ENCODE data around the gene LINC00237.

LINC00237 gene

DNA sequence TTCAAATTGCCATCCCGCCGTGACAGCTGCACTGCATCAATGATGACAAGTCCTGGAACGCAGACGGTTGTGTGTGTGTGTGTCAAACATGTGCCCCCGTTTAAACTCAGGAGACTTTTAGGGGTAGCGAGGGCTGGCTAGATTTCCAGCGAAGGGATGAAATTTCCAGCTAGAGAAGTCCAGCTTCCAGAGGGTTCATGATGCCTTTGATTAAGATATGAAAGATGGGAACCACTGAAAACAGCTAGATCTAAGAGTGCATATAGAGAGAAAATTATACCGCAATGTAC, 20.4 kb upstream of the LINC00237 start:
- H3K27ac ChIP-seq (ENCODE audit: low read depth, low read length): no peak overlapping the region; the same call in 1 of the 2 replicates
- TF ChIP-seq, protein P1, sequence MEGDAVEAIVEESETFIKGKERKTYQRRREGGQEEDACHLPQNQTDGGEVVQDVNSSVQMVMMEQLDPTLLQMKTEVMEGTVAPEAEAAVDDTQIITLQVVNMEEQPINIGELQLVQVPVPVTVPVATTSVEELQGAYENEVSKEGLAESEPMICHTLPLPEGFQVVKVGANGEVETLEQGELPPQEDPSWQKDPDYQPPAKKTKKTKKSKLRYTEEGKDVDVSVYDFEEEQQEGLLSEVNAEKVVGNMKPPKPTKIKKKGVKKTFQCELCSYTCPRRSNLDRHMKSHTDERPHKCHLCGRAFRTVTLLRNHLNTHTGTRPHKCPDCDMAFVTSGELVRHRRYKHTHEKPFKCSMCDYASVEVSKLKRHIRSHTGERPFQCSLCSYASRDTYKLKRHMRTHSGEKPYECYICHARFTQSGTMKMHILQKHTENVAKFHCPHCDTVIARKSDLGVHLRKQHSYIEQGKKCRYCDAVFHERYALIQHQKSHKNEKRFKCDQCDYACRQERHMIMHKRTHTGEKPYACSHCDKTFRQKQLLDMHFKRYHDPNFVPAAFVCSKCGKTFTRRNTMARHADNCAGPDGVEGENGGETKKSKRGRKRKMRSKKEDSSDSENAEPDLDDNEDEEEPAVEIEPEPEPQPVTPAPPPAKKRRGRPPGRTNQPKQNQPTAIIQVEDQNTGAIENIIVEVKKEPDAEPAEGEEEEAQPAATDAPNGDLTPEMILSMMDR (IDR thresholded peaks at IDR 0.05; ENCODE audit: insufficient read depth, low read length, poor library complexity, severe bottlenecking): no peak
- TF ChIP-seq EZH2phosphoT487 (conservative IDR thresholded peaks at IDR 0.05; ENCODE audit: low read length): no peak
- H2AFZ ChIP-seq (ENCODE audit: low read depth, low read length, severe bottlenecking): peak overlapping the region; percentile 99
- H3K79me2 ChIP-seq (ENCODE audit: insufficient read depth, low read length): no peaks in the 10 kb centered on the region
- H3K4me3 ChIP-seq (ENCODE audit: insufficient read depth, low read length, poor library complexity, severe bottlenecking): peak overlapping the region; percentile 90
- H3K9me3 ChIP-seq (ENCODE audit: insufficient read depth, low read length): no peaks in the 10 kb centered on the region
- H3K36me3 ChIP-seq (ENCODE audit: low read length): no peaks in the 10 kb centered on the region
- no peaks in the 10 kb centered on the region for H3K27me3 ChIP-seq (ENCODE audit: low read length)
- peak overlapping the region; percentile 95 for H3K4me2 ChIP-seq (ENCODE audit: low read depth, low read length, poor library complexity, severe bottlenecking)
- H3K9me2 ChIP-seq (replicated peaks; ENCODE audit: insufficient read depth, low read length): no peaks in the 10 kb centered on the region
- H3K9ac ChIP-seq (ENCODE audit: low read length): peak overlapping the region; percentile 88
- H3F3A ChIP-seq (ENCODE audit: insufficient read depth): no peaks in the 10 kb centered on the region
- no peaks in the 10 kb centered on the region for H4K20me1 ChIP-seq (ENCODE audit: low read depth, low read length)

DNA sequence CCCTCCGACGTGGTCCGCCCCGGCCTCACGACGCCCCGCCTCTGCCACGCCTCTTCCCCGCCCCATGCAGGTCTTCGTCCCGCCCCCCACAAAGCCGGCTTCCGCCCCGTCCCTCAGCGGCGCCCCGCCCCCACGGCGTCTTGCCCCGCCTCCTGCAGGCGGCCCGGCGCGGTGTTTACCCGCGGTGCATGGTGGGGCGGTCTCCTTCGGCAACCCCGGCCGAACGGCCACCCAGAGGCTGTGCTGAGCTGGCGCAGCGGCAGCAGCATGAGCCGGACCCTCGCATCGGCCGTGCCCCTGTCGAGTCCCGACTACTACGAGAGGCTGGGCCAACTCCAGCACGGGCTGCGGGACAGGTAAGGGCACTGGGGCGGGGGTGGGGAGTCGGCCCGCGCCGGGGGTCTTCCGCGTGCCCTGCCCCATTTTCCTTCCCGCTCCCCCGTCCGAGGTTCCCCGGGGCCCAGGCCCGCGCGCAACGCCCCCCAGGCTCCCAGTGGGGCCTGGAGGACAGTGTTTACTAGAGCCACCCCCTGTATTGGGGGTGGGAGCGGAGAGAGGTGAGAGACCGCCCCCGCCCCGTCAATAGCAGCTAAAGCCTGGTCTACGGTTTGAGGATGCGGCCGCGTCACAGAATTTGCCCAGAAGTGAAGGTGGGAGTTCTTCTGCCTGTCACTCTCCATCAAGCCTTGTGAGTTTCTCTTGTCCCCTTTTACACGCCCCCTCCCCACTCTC, 19.9 kb upstream of the LINC00237 start, which contains the start of gene KIZ:
KIZ (plus strand) TSS at position 234 of the 732 bp plus-strand sequence; CDS start at position 268, 34 bp downstream.
- H3K36me3 ChIP-seq (ENCODE audit: low read length): no peaks in the 10 kb centered on the region
- H3K27me3 ChIP-seq (ENCODE audit: low read length): no peaks in the 10 kb centered on the region
- H2AFZ ChIP-seq (ENCODE audit: low read depth, low read length, severe bottlenecking): peak within 1 kb of the TSS; percentile 99
- no peak for TF ChIP-seq EZH2phosphoT487 (conservative IDR thresholded peaks at IDR 0.05; ENCODE audit: low read length)
- TF ChIP-seq, protein P1 (IDR thresholded peaks at IDR 0.05; ENCODE audit: insufficient read depth, low read length, poor library complexity, severe bottlenecking): no peak
- no peaks in the 10 kb centered on the region for H3K79me2 ChIP-seq (ENCODE audit: insufficient read depth, low read length)
- H3K4me2 ChIP-seq (ENCODE audit: low read depth, low read length, poor library complexity, severe bottlenecking): peak within 1 kb of the TSS; percentile 95
- H4K20me1 ChIP-seq (ENCODE audit: low read depth, low read length): no peaks in the 10 kb centered on the region
- H3K4me3 ChIP-seq (ENCODE audit: insufficient read depth, low read length, poor library complexity, severe bottlenecking): peak within 1 kb of the TSS; percentile 90
- no peaks in the 10 kb centered on the region for H3K9me3 ChIP-seq (ENCODE audit: insufficient read depth, low read length)
- H3K9ac ChIP-seq (ENCODE audit: low read length): peak within 1 kb of the TSS; percentile 88
- H3F3A ChIP-seq (ENCODE audit: insufficient read depth): no peaks in the 10 kb centered on the region
- peak within 1 kb of the TSS; percentile 52 for H3K27ac ChIP-seq (ENCODE audit: low read depth, low read length)
- H3K9me2 ChIP-seq (replicated peaks; ENCODE audit: insufficient read depth, low read length): no peaks in the 10 kb centered on the region

DNA sequence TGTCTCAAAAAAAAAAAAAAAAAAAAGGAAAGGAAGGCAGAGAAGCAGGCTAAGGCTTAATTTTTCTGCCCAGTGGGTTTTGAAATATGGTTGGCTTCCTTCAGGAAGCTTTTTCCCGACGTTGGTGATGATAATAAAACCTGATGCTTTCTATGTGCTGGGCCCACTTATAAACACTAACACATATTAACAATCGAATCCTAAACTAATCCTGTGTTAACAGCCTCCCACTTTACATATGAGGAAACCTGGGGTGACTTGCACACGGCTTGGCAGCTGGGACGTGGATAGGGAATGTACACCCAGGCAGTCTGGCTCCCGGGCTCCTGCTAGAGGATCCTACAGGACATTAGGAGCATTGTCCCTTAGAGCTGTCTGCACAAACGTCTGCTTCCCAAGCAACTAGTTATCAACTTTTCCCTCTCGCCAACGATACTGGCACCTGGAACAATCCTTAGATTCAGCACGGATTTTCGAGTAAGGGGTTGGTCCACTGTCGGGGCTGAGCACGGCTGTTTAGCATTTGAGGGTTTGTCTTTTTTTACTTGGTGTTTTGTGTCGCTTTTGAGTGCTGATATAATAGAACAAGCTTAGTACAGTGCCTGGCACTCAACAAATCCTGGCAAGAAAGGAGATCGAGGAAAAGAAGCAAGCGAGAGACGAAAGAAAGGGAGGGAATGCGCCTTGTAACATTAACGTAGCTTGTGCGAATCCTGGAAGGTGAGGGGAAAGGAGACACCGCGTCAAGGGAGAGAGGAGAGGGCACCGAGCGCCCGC, 19.1 kb upstream of the LINC00237 start:
- Histone ChIP-seq H3F3A (ENCODE audit: insufficient read depth) (no peaks in the 10 kb centered on the region), H3K36me3 (ENCODE audit: low read length) (no peaks in the 10 kb centered on the region), H3K9me2 (replicated peaks; ENCODE audit: insufficient read depth, low read length) (no peaks in the 10 kb centered on the region), H3K79me2 (ENCODE audit: insufficient read depth, low read length) (no peaks in the 10 kb centered on the region), H3K4me2 (ENCODE audit: low read depth, low read length, poor library complexity, severe bottlenecking) (peak overlapping the region; percentile 78), H3K27ac (ENCODE audit: low read depth, low read length) (no peak overlapping the region), H3K27me3 (ENCODE audit: low read length) (no peaks in the 10 kb centered on the region), H4K20me1 (ENCODE audit: low read depth, low read length) (no peaks in the 10 kb centered on the region), H2AFZ (ENCODE audit: low read depth, low read length, severe bottlenecking) (peak overlapping the region; percentile 99), H3K9me3 (ENCODE audit: insufficient read depth, low read length) (no peaks in the 10 kb centered on the region), H3K9ac (ENCODE audit: low read length) (peak overlapping the region; percentile 43; the same call in 1 of the 2 replicates), H3K4me3 (ENCODE audit: insufficient read depth, low read length, poor library complexity, severe bottlenecking) (peak overlapping the region; percentile 53)
- no peak for TF ChIP-seq EZH2phosphoT487 (conservative IDR thresholded peaks at IDR 0.05; ENCODE audit: low read length)
